ENCODE data around the gene ZFP36L1.

DNA sequence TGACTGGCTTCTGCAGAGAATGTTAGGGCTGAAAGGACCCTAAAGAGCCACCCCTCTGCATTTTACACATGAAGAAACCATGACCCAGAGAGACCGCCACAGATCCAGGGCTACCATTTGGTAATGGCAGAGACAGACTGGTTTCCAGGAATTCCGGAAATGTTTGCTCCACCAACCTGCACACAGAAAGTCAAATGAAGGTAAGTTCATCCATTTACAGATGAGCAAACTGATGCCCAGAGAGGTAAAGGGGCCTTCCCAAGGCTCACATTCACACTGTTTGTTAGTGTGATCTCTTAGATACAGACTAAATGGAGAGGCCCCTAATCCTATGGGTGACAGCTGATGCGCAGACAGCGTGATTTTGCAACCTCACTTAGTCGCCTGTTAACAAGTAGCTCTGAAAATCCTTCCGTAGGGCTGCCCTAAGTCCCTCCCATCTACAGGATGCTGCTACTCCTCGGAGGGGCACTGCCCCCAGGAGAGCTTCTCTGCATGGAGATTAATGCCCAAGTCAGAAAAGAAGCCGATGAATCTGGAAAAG lies 33.8 kb downstream of the ZFP36L1 start:
- TF ChIP-seq, protein P1, sequence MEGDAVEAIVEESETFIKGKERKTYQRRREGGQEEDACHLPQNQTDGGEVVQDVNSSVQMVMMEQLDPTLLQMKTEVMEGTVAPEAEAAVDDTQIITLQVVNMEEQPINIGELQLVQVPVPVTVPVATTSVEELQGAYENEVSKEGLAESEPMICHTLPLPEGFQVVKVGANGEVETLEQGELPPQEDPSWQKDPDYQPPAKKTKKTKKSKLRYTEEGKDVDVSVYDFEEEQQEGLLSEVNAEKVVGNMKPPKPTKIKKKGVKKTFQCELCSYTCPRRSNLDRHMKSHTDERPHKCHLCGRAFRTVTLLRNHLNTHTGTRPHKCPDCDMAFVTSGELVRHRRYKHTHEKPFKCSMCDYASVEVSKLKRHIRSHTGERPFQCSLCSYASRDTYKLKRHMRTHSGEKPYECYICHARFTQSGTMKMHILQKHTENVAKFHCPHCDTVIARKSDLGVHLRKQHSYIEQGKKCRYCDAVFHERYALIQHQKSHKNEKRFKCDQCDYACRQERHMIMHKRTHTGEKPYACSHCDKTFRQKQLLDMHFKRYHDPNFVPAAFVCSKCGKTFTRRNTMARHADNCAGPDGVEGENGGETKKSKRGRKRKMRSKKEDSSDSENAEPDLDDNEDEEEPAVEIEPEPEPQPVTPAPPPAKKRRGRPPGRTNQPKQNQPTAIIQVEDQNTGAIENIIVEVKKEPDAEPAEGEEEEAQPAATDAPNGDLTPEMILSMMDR (conservative IDR thresholded peaks at IDR 0.05; ENCODE audit: low read depth, low read length) = no peak
- no peak for TF ChIP-seq EZH2 (IDR thresholded peaks at IDR 0.05; ENCODE audit: borderline replicate concordance, low read depth, low read length, poor library complexity, severe bottlenecking)
